ENCODE results near the gene GRM8. TPM values are rescaled to one million over a fixed set of nuclear protein-coding genes. Genes with fewer than 3 reads are reported as not detected.

GRM8 gene
- total RNA-seq, 2 experiments from 2014 or later = not detected

DNA sequence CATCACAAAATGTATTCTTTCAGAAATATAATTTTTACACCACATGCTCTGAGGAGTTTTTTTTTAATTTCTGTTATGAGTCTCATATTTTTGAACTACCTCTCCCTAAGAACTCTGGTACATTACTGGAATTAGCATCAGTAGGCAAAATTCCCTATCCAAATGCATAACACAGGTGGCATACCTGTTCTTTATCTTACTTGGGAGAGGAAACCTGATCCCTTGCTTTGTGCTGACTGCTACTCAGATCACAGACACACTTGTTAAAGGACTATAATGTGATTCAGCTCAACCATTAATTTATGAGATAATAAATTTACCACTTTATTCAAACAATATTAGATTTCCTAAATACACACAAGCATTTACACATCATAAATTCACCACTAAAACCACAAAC, 617.2 kb downstream of the GRM8 start:
- Histone ChIP-seq H3K4me1 (ENCODE audit: insufficient read depth, low read length, poor library complexity, severe bottlenecking) (no peaks in the 10 kb centered on the region), H3K9me2 (ENCODE audit: insufficient read depth, low read length) (no peaks in the 10 kb centered on the region), H3K4me3 (ENCODE audit: low read depth, low read length, poor library complexity, severe bottlenecking) (no peak overlapping the region), H3K9me3 (ENCODE audit: low read length) (no peaks in the 10 kb centered on the region), H2AFZ (ENCODE audit: low read length) (no peak overlapping the region), H3K27ac (ENCODE audit: low read depth, low read length, poor library complexity, severe bottlenecking) (no peak overlapping the region), H3K79me2 (ENCODE audit: insufficient read depth, low read depth, low read length) (no peaks in the 10 kb centered on the region), H4K20me1 (ENCODE audit: insufficient read depth, low read length) (no peaks in the 10 kb centered on the region), H3K4me2 (ENCODE audit: low read length) (no peak overlapping the region), H3K36me3 (ENCODE audit: insufficient read depth, low read length) (no peaks in the 10 kb centered on the region)
- ChIA-PET POLR2A (interaction anchor here (1.1 kb wide), 1 partner anchor 29 kb away, joined by 3 read pairs; no protein-coding TSS in a partner anchor), CTCF (ENCODE audit: unreplicated experiment) (no interaction called here)
- TF ChIP-seq EZH2phosphoT487 (IDR thresholded peaks at IDR 0.05; ENCODE audit: borderline replicate concordance, low read depth, low read length) = no peak
- TF ChIP-seq CTCF (conservative IDR thresholded peaks at IDR 0.05; ENCODE audit: low read length) = no peak
- intact Hi-C loops (cut with micrococcal nuclease; ENCODE audit: unreplicated experiment) = no loop called here
- DNase-seq (ENCODE audit: low spot score) = no peak
- BruUV-seq (replicated peaks) = no TSS peak

DNA sequence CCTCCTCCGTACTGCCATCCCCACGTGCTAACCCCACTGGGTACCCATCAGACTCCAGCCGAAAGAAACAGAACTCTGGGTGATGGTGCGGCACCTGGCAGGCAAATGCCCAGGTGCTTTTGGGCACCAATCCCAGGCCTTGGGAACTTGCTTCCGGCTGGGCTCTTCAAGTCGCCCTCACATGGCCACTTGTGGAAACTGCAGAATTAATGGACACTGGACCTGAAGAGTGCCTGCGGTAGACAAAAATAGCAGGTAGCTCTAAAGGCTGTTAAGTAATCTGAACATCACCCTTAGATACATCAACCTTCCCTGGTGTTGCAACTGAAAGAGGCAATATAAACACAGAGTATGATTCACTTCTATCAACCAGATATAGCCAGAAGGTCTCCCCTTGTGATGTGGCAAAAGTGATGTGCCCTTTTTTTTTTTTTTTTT, 644.4 kb downstream of the GRM8 start:
- no peaks in the 10 kb centered on the region for H3K79me2 ChIP-seq (ENCODE audit: insufficient read depth, low read depth, low read length)
- BruUV-seq (replicated peaks) = no TSS peak
- H3K4me3 ChIP-seq (ENCODE audit: low read depth, low read length, poor library complexity, severe bottlenecking) = no peak overlapping the region
- H3K4me1 ChIP-seq (ENCODE audit: insufficient read depth, low read length, poor library complexity, severe bottlenecking) = no peaks in the 10 kb centered on the region
- H3K27ac ChIP-seq (ENCODE audit: low read depth, low read length, poor library complexity, severe bottlenecking) = no peak overlapping the region
- ChIA-PET POLR2A (no interaction called here), CTCF (ENCODE audit: unreplicated experiment) (no interaction called here)
- H2AFZ ChIP-seq (ENCODE audit: low read length) = no peak overlapping the region
- no peaks in the 10 kb centered on the region for H4K20me1 ChIP-seq (ENCODE audit: insufficient read depth, low read length)
- no peaks in the 10 kb centered on the region for H3K9me2 ChIP-seq (ENCODE audit: insufficient read depth, low read length)
- intact Hi-C loops (cut with micrococcal nuclease; ENCODE audit: unreplicated experiment) = no loop called here
- no peak overlapping the region for H3K4me2 ChIP-seq (ENCODE audit: low read length)
- no peaks in the 10 kb centered on the region for H3K36me3 ChIP-seq (ENCODE audit: insufficient read depth, low read length)
- no peaks in the 10 kb centered on the region for H3K9me3 ChIP-seq (ENCODE audit: low read length)
- no peak for TF ChIP-seq EZH2phosphoT487 (IDR thresholded peaks at IDR 0.05; ENCODE audit: borderline replicate concordance, low read depth, low read length)
- TF ChIP-seq CTCF (conservative IDR thresholded peaks at IDR 0.05; ENCODE audit: low read length) = peak; percentile 63
- DNase-seq (ENCODE audit: low spot score) = no peak

- no peak for TF ChIP-seq CTCF (conservative IDR thresholded peaks at IDR 0.05; ENCODE audit: low read length)
- no peak for TF ChIP-seq EZH2phosphoT487 (IDR thresholded peaks at IDR 0.05; ENCODE audit: borderline replicate concordance, low read depth, low read length)
- Histone ChIP-seq H4K20me1 (ENCODE audit: insufficient read depth, low read length) (no peaks in the 10 kb centered on the region), H3K27ac (ENCODE audit: low read depth, low read length, poor library complexity, severe bottlenecking) (no peak overlapping the region), H3K4me3 (ENCODE audit: low read depth, low read length, poor library complexity, severe bottlenecking) (no peak overlapping the region), H3K4me1 (ENCODE audit: insufficient read depth, low read length, poor library complexity, severe bottlenecking) (no peaks in the 10 kb centered on the region), H3K36me3 (ENCODE audit: insufficient read depth, low read length) (no peaks in the 10 kb centered on the region), H2AFZ (ENCODE audit: low read length) (no peak overlapping the region), H3K9me2 (ENCODE audit: insufficient read depth, low read length) (no peaks in the 10 kb centered on the region), H3K79me2 (ENCODE audit: insufficient read depth, low read depth, low read length) (no peaks in the 10 kb centered on the region), H3K4me2 (ENCODE audit: low read length) (no peak overlapping the region), H3K9me3 (ENCODE audit: low read length) (no peaks in the 10 kb centered on the region)
- ChIA-PET CTCF (ENCODE audit: unreplicated experiment) (no interaction called here), POLR2A (interaction anchor here (0.5 to 0.8 kb wide), 2 partner anchors 26 to 29 kb away, joined by 3 read pairs; no protein-coding TSS in a partner anchor)
- BruUV-seq (replicated peaks) = no TSS peak
- intact Hi-C loops (cut with micrococcal nuclease; ENCODE audit: unreplicated experiment) = no loop called here
- DNase-seq (ENCODE audit: low spot score) = no peak
Measured at GRCh38 chr7:126606331-126606730, 646.4 kb downstream of the GRM8 start.
